Kasumi-1 (cell line): ENCODE measurements around the gene KDELR3.

ENCODE experiments used
- DNase-seq, 2 experiments: peaks; one replicate each; lab custom pipeline; 2025; lab: John Stamatoyannopoulos, UW

The KDELR3 gene

DNA sequence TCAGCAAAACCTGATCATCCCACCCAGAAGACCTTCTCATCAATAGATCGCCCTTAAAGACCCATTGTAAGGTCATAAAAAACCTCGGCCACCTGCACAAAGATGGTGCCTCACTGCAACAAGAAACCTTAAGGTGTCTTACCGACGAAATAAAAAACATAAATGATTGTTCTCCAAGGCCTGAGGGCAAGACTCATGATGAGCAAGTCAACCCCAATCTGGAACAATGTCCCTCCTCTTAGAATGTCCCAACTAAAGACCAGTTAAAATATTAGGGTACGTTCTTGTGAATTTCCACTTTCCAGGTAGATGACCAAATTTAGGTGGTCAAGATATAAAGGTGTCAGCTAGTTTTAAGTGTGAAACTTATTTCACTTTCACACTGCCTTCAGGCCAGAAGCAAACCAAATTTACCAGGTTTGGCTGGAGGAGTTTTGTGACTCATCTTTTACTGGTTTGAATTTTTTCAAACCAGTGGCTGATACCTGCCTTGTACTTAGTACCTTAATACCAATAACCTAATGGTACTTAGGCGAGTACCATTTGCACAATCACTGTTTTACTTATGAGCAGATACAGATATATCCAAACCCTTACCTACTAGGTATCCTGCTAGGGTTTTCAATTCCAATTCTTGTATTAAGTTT lies 14.9 kb downstream of the KDELR3 start:
- DNase-seq = no peak

DNA sequence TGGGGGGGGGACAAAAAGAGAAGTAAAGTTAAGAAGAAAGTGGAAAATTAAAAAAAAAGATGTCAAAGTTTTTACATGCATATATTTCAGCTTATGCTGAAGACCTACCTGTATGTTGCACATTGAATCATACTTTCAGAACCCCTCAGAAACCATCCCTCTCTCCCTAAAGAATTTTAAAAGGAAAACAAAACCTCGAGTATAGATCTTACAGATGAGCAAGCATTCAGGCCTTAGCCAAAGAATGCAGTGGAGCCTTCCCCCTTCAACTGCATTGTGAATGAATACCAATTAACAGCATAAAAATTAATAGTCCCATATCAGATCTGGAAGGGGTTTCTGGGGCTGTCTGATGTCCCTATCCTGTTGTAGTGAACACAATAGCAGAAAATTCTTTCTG lies 16.3 kb downstream of the KDELR3 start:
- no peak for DNase-seq

DNA sequence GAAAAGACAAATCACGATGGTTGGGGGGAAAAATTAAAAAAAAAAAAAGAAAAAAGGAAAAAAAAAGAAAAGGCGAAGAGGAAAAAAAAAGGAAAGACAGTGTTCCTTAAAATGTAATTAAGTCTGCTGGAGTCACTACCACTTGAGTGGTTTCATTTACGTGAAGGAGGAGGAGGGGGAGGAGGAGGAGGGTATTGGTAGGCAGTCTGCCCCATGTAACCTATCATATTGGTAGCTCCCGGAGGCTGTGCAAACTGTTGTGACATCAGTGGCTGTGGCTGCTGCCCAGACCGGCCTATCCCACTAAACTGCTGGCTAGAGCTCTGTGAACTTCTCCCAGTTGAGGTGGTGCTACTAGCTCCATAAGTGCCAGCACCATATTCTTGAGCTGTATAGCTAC lies 17.9 kb downstream of the KDELR3 start:
- DNase-seq = no peak

DNA sequence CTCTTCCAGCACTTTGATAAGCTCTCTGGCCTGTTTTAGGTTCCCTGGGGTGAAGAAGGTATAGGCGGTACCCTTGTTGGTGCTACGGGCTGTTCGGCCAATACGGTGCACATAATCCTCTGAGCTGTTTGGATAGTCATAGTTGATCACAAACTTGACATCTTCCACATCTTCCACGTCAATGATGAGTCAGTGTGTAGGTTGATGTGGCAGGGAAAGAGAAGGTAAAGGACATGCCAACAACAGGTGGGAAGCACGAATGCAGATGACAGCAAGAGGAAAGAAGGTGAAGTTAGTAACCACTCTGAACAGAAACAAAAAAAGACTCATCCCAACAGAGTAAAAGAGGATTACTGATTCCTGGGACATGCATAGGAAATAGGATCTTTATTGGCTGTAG lies 20.1 kb downstream of the KDELR3 start:
- no peak for DNase-seq

DNA sequence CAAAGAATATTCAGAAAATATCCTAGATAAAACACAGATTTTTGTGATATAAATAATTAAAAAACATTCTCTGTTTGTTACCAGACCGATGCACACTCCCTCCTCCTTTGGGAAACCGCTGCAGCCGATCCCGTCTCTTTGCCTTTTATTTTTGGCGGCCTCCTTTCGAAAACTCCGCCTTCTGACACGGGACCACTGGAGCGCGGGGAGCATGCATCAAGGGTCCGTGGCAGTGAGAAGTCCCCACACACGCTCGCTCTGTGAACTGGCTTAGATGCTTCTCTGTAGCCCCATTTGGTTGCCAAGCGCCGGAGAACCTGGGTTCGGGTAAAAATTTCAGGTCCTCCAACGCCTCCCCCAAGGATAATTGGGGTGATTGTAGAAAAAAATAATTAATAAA lies 21.2 kb downstream of the KDELR3 start:
- no peak for DNase-seq

DNA sequence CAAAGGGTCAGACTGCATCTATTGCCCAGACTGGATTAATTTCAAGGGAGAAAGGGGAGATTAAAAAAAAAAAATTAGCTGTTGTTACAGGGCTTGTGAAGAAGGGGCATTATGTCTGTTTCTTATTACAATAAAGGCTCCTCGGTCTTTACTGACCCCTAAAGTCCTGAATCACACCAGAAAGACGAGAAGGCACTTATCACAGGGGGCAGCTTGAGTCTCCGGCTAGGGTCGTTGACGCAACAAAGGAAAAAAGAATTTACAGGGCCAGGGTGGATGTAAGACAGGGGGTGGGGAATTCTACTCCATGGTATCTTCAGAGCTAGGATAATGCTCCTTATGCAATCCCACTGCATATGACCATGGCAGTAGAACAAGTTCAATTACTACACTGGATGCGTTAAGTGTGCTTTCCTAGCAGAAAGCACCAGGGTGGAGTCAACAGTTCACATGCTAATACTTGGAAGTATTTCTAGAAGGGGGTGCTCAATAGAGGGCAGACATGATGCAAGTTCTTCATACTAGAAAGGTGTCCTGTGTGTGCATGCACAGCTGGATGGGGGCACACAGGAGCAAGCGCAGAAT lies 21.8 kb downstream of the KDELR3 start:
- DNase-seq = no peak

DNA sequence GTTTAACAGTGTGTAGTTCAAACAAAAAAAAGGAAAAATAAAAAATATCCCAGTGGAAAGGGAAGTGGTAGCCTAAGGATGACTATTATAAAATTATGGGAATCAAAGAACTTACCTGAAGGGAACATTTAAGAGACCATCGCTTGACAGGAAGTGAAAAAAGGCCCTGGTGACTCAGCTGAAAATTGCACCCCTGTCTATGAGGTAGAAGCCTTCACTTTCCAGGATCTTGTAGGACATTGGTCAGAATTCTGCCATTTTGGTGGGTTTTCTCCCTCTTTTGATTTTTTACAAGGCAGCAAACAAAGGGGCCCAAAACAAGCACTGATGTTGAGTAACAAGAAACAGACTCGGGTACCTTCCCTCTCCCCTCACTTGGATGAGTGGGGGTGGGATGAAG lies 22.6 kb downstream of the KDELR3 start:
- DNase-seq = no peak

DNA sequence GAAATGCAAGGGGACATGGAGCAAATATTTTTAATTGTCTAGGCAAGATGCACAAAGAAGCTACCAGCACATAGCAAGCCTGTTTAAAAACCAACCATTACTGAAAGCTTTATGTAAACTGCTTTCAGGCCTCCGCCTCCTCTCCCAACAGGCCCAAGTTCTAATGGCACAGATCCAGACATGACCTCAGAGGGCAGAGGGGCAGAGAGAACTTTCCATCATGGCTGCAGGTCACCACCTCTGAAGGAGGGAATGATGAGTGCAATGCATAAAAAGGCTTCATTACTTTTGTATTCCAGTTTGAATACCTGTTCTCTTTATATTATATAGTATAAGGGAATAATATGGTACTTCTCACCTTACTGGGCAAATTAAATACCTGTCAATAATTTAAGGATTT lies 23.0 kb downstream of the KDELR3 start:
- DNase-seq = no peak

DNA sequence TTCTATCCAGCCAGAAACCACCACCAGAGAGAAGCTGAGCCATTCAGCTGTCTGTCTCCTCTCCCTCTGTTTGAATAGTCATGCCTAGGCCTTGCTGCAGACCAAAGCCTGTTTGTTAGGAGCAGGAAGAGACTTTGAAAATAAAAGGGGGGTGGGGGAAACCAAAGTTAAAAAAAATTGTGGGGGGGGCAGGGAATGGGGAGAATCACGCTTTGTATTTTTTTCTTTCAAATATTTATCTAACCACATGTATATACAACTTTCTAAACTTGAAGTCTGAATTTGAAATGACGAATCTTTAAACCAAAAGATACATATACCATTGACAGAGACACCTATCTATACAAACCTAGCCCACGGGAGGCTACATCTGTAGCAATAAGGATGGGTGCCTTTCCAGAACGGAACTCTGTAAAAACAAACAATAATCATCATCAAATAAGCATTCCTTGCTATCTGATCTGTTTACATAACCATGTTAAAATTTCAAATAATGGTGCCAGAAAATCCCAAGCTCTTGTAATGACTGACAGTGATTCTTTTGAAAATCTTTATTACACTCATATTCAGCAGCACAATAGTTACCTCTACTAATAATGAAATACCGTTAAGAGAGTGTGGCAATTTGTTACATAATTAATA lies 23.9 kb downstream of the KDELR3 start:
- no peak for DNase-seq

DNA sequence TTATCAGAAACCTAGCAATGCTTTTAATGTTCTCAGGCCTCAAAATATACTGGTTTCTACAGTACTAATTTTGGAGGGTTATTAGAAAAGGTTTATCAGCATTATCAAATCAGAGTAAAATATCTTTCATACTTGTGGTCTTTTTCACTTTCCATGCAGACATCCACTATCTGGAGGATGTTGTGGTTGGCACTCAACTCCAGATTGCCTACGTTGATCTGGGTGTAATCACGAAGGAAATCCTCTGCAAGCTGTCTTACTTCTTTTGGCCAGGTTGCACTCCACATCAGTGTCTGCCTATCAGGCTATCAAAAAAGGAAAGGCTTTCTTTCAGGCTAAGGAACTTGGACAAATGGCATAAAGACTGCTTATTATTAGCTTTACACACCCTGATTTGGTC lies 26.6 kb downstream of the KDELR3 start:
- DNase-seq = no peak

DNA sequence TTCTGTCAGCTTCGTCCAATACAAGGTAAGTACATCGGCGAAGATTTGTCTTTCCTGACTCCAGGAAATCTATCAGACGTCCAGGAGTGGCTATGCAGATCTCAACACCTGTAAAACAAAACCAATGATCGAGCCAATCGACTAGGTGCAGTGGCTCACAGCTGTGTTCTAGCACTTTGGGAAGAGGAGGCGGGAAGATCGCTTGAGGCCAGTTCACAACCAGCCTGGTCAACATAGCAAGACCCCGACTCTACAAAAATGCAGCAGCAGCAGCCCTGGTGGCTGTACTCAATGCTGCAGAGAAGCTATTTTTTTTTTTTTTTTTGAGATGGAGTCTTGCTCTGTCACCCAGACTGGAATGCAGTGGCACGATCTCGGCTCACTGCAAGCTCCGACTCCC lies 27.0 kb downstream of the KDELR3 start:
- no peak for DNase-seq

DNA sequence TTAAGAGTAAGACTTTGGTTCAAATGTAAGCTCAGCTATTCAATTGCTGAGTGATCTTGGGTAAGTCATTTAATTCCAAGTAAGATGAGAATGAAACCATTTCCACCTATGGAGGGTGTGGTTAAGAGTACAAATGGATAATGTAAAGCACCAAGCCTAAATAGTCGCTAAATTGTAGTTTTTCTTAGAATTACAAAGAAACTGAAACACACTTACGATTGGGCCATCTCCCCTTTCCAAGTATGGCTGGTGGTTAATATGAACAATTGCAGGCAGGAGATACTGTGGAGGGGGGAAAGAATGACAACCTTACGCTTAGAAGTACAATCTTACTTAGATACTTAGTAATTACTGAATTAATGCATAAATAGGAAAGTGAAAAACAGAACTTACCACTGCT lies 30.0 kb downstream of the KDELR3 start:
- no peak for DNase-seq

DNA sequence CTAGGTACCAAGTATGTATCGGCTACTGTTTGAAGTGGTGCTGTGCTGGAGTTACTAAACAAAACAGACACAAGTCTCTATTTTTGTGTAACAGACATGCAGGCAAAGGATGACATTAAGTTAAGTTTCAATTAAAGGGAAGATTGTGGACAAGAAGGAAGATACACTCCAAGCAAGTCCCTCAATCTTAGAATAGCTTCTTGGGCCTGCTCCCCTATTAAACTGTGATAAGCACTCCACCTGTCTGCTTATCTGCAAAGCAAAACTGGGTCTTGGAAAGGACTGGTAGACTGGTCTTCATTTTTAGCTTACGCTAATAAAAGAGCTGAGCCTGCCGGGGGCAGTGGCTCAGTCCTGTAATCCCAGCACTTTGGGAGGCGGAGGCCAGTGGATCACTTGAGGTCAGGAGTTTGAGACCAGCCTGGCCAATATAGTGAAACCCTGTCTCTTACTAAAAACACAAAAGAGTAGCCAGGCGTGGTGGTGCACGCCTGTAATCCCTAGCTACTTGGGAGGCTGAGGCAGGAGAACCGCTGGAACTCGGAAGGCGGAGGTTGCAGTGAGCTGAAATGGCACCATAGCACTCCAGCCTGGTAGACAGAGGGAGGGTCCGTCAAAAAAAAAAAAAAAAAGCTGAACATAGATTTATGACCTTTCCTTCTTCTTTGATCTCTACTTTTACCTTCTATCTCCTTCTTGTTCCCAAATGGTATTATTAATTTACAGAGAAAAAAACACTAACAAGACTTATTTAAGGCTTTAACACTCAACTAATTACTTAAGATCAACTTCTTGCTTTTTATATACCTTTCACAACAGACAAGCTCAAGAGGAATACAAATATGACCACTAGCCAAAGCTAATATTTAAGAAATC lies 34.1 kb downstream of the KDELR3 start:
- DNase-seq = no peak

DNA sequence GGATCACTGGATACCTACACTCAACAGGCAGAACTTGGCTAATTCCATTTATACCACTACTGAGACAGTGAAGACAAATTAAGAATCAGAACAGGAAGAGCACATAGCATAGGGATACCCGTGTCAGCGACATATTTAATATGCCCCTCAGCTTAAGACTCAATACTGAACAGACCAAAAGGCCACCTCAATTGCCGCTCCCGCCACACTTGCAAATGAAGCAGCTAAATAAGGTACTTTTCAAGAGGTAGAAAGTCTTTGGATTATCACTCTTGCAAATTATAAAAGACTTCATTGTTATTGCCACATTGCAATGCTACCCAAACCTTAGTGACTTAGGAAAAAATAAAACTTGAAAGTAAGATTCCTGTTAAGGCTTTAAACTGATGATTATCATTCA lies 35.1 kb downstream of the KDELR3 start:
- no peak for DNase-seq

DNA sequence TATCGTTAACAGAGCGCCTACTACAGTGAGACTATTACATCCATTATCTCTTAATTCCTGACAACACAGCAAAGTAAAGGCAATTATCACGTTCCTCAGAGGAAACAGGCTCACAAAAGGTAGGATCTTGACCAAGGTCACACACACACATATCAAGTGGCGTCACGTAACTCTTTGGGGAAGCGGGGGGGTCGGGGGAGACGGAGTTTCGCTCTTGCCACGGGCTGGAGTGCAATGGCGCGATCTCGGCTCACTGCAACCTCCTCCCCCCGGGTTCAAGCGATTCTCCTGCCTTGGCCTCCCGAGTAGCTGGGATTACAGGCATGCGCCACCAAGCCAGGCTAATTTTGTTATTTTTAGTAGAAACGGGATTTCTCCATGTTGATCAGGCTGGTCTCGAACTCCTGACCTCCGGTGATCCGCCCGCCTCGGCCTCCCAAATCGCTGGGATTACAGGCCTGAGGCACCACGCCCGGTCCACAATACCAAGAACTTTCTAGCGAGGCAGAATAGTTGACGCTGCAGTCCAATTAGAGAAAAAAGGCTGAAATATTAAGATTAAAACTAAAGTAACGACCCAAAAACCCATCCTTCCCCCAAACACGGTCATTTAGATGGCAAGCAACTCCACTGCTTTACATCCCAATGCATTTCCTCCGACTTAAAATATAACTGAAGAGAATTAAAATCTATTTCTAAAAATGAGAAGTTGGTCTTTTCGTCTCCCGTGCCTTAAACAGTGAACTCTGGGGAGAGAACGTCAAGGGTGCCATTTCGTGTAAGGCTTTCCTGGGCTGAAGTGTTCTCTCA lies 37.0 kb downstream of the KDELR3 start:
- DNase-seq = peak; percentile 18 to 24

DNA sequence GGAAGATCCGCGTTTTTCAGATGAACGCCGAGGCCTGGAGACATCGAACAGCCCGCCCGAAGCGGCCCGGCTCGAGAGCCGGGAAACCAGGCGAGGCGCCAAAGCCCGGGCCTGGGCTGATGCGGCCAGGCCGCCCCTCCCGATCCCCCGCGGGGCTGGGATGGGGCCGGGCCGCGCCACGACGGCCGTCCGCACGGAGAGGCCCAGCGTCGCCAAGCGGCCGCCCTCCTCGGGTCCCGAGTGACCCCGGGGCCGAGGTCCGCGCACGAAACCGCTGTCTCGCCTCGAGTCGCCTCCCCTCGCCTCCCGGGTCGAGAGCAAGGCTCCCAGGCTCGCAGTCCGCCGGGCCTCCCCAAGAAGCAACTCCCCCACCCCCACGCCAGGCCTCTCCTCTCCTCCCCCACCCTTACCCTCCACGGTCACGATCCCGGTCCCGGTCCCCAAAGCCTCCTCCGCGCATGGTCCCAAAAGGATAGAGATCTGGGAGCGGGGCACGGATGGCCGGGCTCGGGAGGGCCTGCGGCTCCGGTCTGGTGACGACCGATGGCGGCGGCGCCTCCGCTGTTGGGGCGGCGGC lies 37.7 kb downstream of the KDELR3 start:
- no peak for DNase-seq

DNA sequence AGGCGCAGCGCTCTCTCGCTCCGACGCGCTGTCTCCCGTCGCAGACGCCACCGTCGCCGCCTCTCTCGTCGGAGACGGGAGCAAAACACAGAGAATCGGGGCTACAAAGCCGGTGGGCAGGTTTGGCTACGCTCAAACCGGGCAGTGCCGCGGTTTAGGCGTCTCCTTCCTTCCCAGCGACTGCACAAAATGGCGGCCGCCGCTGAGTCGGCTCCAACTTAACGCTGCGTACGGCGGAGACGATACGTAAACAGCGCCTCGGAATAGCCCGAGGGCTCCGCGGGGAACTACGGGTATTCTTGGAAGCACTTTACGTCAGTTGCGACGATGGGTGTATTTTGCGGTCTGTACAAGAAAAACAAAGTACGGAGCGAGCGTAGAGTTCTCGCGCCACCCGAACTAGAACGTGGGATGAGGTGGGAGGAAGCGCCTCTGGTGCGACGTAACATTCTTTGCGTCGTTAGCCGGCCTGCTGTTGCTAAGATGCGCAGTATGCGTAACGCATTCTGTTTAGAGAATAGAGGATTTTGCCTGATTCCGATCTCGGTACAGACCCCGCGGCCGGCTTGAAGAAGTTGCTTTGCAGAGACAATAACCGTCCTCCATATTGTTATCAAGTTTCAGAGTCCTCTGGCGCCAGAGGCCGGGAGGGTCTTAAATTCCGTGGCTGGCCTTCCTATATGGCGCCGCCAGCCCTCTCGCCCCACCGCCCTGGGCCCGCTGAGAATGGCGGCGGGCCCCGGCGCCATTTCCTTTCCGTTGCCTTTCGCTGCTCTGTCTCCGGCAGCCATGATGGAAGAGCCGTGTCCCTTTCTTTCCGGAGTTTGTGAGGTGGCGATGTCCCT lies 38.4 kb downstream of the KDELR3 start, which contains the start of gene DDX17:
Gene DDX17 (minus strand): TSS at position 194 of the 845 bp plus-strand sequence.
- peak; percentile 95 to 98 for DNase-seq

DNA sequence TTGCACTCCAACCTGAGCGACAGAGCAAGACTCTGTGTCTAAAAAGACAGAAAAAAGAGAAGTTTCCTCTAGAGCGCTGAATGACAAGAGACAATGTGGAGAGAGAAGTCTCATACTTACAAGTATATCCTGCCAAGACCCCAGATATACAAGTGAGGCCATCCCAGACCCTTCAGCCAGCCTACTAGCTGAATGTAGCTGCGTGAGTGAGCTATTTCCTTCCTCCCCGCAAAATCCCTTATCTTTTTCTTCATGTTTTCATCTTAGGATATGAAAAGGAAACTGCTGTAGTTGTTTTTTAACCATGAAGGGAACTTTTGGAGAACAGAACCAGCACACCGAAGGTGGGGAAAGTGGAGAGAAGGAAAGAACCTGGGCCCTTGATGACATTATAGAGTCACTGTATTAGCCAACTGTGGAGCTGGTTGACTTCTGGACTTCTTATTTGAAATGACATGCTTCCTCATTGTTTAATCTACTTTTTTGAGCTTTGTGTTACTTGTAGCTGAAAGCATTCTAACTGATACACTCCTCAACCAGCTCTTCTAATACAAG lies 42.6 kb downstream of the KDELR3 start:
- peak in 1 of 2 experiments; percentile 23 for DNase-seq

DNA sequence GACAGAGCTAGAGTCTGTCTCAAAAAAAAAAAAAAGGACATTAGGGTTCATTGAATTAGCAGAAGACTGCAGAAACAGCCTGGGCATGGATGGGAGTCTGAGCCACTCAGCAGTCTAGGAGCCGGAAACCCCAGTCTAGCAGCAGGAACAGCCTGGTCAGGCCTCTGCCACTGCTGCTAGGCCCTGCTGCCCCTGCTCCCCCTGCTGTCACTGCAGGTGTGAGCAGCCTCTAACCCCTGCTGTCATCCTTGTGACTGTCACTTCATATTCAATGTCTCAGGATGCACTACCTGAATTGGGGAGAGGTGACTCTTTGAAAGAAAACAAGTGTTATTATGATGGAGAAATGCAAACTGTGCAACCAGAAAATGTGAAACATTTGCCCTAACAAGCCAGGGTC lies 45.2 kb downstream of the KDELR3 start:
- peak; percentile 69 to 71 for DNase-seq

DNA sequence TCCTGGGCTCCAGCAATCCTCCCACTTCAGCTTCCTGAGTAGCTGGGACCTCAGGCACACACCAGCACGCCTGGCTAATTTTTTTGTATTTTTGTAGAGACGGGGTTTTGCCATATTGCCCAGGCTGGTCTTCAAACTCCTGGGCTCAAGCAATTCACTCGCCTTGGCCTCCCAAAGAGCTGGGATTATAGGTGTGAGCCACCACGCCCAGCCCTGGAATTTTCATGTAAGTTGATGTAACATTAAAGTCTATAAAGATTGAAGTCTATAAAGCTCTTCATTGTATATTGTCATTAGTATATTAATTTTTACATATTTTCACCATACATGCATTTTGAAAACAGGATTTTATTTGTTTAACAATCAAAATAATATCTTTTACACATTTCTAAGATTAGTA lies 50.7 kb downstream of the KDELR3 start:
- DNase-seq = no peak
